GM12864 (cell line): ENCODE measurements around the gene NBAS.

Source experiments
- DNase-seq: peaks from one replicate; pipeline ENCODE4 v3.0.0-alpha.2; 2011; ENCODE audit warnings: low read depth
- H3K4me3 ChIP-seq: 2 replicates; pipeline ENCODE4 v1.5.1; 2011; ENCODE audit warnings: mild to moderate bottlenecking, low read depth, low read length, control low read depth
- TF ChIP-seq, protein P1 (sequence below): IDR thresholded peaks from 2 replicates; pipeline ENCODE4 v1.5.1; 2011; ENCODE audit warnings: low read depth, mild to moderate bottlenecking, moderate library complexity, low read length, control low read depth, inconsistent platforms; ENCODE audit errors: missing control alignments

Gene NBAS

GRCh38 chr2:15365411-15365810 is 195.7 kb downstream of the NBAS start:
- H3K4me3 ChIP-seq: no peak overlapping the region
- DNase-seq: no peak
- TF ChIP-seq, protein P1, sequence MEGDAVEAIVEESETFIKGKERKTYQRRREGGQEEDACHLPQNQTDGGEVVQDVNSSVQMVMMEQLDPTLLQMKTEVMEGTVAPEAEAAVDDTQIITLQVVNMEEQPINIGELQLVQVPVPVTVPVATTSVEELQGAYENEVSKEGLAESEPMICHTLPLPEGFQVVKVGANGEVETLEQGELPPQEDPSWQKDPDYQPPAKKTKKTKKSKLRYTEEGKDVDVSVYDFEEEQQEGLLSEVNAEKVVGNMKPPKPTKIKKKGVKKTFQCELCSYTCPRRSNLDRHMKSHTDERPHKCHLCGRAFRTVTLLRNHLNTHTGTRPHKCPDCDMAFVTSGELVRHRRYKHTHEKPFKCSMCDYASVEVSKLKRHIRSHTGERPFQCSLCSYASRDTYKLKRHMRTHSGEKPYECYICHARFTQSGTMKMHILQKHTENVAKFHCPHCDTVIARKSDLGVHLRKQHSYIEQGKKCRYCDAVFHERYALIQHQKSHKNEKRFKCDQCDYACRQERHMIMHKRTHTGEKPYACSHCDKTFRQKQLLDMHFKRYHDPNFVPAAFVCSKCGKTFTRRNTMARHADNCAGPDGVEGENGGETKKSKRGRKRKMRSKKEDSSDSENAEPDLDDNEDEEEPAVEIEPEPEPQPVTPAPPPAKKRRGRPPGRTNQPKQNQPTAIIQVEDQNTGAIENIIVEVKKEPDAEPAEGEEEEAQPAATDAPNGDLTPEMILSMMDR: no peak

DNA sequence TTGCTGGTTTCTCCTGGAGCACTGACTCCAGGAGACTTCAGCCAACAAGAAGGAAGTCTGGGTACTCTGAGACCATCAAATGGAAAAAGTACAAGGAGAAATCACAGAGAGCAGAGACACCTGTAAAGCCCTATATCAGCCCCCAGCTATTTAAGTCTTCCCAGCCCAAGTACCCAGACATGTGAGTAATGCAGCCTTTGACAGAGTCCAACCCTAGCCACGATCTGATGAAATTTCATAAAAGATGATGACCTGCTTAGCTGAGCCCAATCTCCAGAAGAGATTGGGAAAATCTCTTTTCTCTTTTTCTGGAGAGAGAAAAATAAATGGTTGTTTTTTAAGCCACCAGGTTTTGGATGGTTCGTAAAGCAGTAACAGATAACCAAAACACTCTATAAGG is 196.6 kb downstream of the NBAS start:
- TF ChIP-seq, protein P1: no peak
- no peak overlapping the region for H3K4me3 ChIP-seq
- DNase-seq: no peak

DNA sequence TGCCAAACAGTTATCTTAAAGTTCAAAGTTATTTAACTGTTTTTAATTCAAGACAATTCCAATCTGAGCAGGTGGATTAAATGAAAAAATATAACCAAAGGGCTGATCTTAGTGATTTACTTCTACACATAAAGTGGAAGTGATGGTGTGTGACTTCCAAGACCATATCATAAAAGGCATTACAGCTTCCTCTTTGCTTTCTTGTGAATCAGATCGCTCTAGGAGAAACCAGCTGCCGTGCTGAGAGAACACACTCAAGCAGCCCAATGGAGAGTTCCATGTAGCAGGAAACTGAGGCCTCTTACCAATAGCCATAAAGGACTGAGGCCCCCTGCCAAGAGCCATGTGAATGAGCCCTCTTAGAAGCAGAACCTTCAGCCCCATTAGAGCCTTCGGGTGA is 197.4 kb downstream of the NBAS start:
- TF ChIP-seq, protein P1: no peak
- DNase-seq: no peak

DNA sequence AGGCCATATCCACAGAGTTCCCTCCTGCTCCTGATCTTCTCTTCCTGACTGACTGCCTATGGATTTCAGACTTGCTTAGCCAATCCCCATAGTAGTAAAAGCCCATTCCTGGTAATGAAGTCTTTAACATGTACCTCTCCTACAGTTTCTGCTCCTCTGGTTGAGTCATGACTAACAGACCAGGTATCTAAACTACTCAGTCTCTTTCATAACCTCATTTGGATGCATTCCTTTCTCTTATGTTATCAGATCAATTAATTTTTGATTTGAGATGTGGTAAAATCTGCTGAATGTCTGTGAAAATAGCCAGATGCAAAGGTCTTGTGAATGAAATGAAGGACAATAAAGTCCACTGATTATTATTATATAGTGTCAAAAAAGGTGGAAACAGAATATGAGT is 198.0 kb downstream of the NBAS start:
- no peak overlapping the region for H3K4me3 ChIP-seq
- no peak for DNase-seq
- TF ChIP-seq, protein P1: no peak

More for the DNA sequence above, 197.4 kb downstream of the NBAS start:
- H3K4me3 ChIP-seq: no peak overlapping the region

GRCh38 chr2:15359716-15360531 is 201.2 kb downstream of the NBAS start:
- TF ChIP-seq, protein P1: no peak
- DNase-seq: no peak
- H3K4me3 ChIP-seq: no peak overlapping the region

- H3K4me3 ChIP-seq: no peak overlapping the region
- no peak for DNase-seq
- TF ChIP-seq, protein P1: no peak
These were observed 203.2 kb downstream of the NBAS start for GRCh38 chr2:15357922-15358321.

- H3K4me3 ChIP-seq: no peak overlapping the region
- DNase-seq: no peak
- TF ChIP-seq, protein P1: no peak
These were observed 203.9 kb downstream of the NBAS start for GRCh38 chr2:15357186-15357585.
